Measurements from ENCODE around the gene CEACAM20. TPM values are rescaled to one million over a fixed set of nuclear protein-coding genes. Genes with fewer than 3 reads are reported as not detected.
"Not testable (repeated sequence)": the region's sequence is repeated elsewhere in the genome, so short reads cannot be mapped to it uniquely, and the experiment has no call there.

CEACAM20 gene
- total RNA-seq, 2 donors from 2014 or later: not detected

DNA sequence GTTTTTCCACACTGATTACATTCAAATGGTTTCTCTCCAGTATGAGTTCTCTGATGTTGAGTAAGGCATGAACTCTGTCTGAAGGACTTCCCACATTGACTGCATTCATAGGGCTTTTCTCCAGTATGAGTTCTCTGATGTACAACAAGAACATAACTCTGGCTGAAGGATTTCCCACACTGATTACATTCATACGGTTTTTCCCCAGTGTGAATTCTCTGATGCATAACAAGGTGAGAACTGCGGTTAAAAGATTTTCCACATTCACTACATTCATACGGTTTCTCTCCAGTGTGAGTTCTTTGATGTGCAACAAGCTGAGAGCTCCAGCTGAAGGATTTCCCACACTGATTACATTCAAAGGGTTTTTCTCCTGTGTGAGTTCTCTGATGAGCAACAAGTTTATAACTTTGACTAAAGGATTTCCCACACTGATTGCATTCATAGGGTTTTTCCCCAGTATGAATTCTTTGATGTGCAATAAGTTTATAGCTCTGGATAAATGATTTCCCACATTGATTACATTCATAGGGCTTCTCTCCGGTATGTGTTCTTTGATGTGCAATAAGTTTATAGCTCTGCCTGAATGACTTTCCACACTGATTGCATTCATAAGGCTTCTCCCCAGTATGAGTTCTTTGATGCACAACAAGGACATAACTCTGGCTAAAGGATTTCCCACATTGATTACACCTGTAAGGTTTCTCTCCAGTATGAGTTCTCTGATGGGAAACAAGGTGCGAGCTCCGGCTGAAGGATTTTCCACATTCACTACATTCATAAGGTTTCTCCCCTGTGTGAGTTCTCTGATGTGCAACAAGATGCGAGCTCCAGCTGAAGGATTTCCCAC lies 52.7 kb downstream of the CEACAM20 start:
- H3K27ac Mint-ChIP-seq: peak overlapping the region; percentile 53
- no peaks in the 10 kb centered on the region for H3K4me1 Mint-ChIP-seq
- H3K9me3 Mint-ChIP-seq: peaks cover 57% of the 10 kb centered on the region
- H3K27me3 Mint-ChIP-seq: no peaks in the 10 kb centered on the region
- H3K4me3 Mint-ChIP-seq: peak overlapping the region; percentile 16
- H3K36me3 Mint-ChIP-seq (ENCODE audit: low read depth): peaks cover 74% of the 10 kb centered on the region
- no peak for ATAC-seq (replicated peaks)

GRCh38 chr19:44468730-44469129 lies 60.7 kb downstream of the CEACAM20 start:
- H3K4me1 Mint-ChIP-seq; H3K4me3 Mint-ChIP-seq; H3K36me3 Mint-ChIP-seq (ENCODE audit: low read depth); H3K27ac Mint-ChIP-seq; ATAC-seq (replicated peaks); H3K27me3 Mint-ChIP-seq: not testable (repeated sequence)
- H3K9me3 Mint-ChIP-seq: peaks cover 69% of the 10 kb centered on the region

DNA sequence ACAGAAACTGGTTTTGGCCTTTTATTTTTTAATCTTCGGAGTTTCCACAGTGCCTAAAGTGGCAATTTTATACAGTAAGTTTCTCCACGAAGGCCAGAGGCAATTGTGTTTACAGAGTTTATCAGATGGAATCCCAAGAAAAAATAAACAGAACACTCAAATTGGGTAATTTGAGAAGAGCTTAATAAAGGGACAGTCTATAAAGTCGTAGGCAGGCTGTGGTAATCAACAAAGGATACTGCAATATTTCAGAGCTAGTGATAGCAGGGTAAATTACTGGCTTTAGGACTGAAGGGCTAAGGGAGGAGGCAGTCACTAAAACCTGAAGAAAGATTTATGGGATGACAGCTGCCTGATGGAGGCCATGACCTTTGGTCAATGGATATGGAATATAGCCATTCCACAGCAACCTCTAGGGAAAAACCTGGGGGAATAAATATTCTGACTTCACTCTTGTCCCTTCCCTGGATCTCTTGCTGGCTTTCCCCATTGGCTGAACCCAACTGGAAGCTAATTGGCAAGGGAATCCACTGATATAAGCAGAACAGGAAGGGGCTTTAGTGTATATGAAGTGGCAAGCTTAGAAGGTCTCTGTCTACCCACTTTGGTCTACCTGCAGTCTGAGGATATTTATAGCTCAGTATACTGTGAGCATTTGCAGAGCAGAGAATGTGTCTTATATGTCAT lies 66.7 kb downstream of the CEACAM20 start:
- H3K27me3 Mint-ChIP-seq; H3K4me3 Mint-ChIP-seq; ATAC-seq (replicated peaks); H3K27ac Mint-ChIP-seq; H3K4me1 Mint-ChIP-seq; H3K36me3 Mint-ChIP-seq (ENCODE audit: low read depth): not testable (repeated sequence)
- peaks cover 42% of the 10 kb centered on the region for H3K9me3 Mint-ChIP-seq

Other genes with a start within 250 kb of the CEACAM20 start
- 1 to 10 TPM; 3.6 to 4.2 TPM for gene ZNF235, start 224.7 kb downstream of the CEACAM20 start, total RNA-seq
- not detected for gene ZNF112, start 173.0 kb downstream of the CEACAM20 start, total RNA-seq
- gene ZNF285, start 128.1 kb downstream of the CEACAM20 start, total RNA-seq: 1 to 10 TPM in 1 of 2 donors, not detected in 1; 1.9 TPM
- under 1 TPM; 0.05 to 0.09 TPM for gene ZNF229, start 81.2 kb downstream of the CEACAM20 start, total RNA-seq
- 10 to 100 TPM in 1 of 2 donors, 1 to 10 TPM in 1; 9.9 to 10.9 TPM for gene ZNF180, start 29.2 kb downstream of the CEACAM20 start, total RNA-seq
- not detected for gene IGSF23, start 83.9 kb upstream of the CEACAM20 start, total RNA-seq
- 10 to 100 TPM in 1 of 2 donors, 1 to 10 TPM in 1; 8.6 to 10.6 TPM for gene PVR, start 114.2 kb upstream of the CEACAM20 start, total RNA-seq
- gene CEACAM19, start 141.8 kb upstream of the CEACAM20 start, total RNA-seq: 1 to 10 TPM; 1.1 to 1.6 TPM
- not detected for gene CEACAM16, start 169.5 kb upstream of the CEACAM20 start, total RNA-seq
- 10 to 100 TPM; 79.0 to 86.3 TPM for gene BCL3, start 219.0 kb upstream of the CEACAM20 start, total RNA-seq
- gene CBLC, start 248.2 kb upstream of the CEACAM20 start, total RNA-seq: not detected